Endothelial cell of umbilical vein (primary cell): Measurements from ENCODE around the gene NEUROG1. TPM values are rescaled to one million over a fixed set of nuclear protein-coding genes. Genes with fewer than 3 reads are reported as not detected.

Source experiments
- BruUV-seq: library from RNA; stranded (reverse); fragments of 400-500 nt; replicated peaks from 2 replicates; lab custom pipeline; 2021; lab: Mats Ljungman, UMichigan
- CTCF ChIA-PET: fragments of 300-600, 350-600 bp; sonication (Branson Sonifier 250); formaldehyde crosslinking; loops from one replicate; lab custom pipeline; 2021; ENCODE audit warnings: antibody characterized with exemption, inconsistent platforms; lab: Charles Lee
- POLR2A ChIA-PET: fragments of 300-600, 350-600 bp; sonication (Branson Sonifier 250); formaldehyde crosslinking; loops from one replicate; lab custom pipeline; 2021; ENCODE audit warnings: antibody characterized with exemption, inconsistent platforms; lab: Charles Lee
- DNase-seq: peaks from one replicate; pipeline ENCODE4 v3.0.0-alpha.2; 2011; ENCODE audit warnings: low read depth, low spot score
- FAIRE-seq: peaks from 2 replicates; lab custom pipeline; 2011; peaks lifted over from hg19 to GRCh38; lab: Jason Lieb, UNC
- H2AFZ ChIP-seq: 2 replicates; pipeline ENCODE4 v1.6.0; 2012; ENCODE audit warnings: low read depth, low read length, control low read depth, inconsistent platforms
- H3K27ac ChIP-seq: 2 replicates; pipeline ENCODE4 v1.5.1; 2011; ENCODE audit warnings: low read depth, mild to moderate bottlenecking, control low read depth, low read length, moderate library complexity; ENCODE audit not compliant: insufficient read depth
- H3K27me3 ChIP-seq, 2 experiments: 2 replicates each; pipeline versions ENCODE4 v1.6.0 to v1.6.1; 2011; ENCODE audit warnings: low read length in 2 of 2, mixed read lengths in 1 of 2; ENCODE audit not compliant: control insufficient read depth in 2 of 2, insufficient read depth in 2 of 2
- H3K36me3 ChIP-seq, 2 experiments: 2 replicates in 1 of 2; 3 replicates in 1 of 2; pipeline ENCODE4 v1.5.1; 2011; ENCODE audit warnings: low read length in 2 of 2, mild to moderate bottlenecking in 1 of 2, moderate library complexity in 1 of 2; ENCODE audit not compliant: control insufficient read depth in 2 of 2, insufficient read depth in 2 of 2; ENCODE audit errors: extremely low read depth in 1 of 2
- H3K4me1 ChIP-seq: 3 replicates; pipeline ENCODE4 v1.5.1; 2011; ENCODE audit warnings: mild to moderate bottlenecking, low read length; ENCODE audit not compliant: control insufficient read depth, insufficient read depth; ENCODE audit errors: extremely low read depth
- H3K4me2 ChIP-seq: 2 replicates; pipeline ENCODE4 v1.6.1; 2011; ENCODE audit warnings: low read length, control low read depth, mixed read lengths; ENCODE audit not compliant: insufficient read depth
- H3K4me3 ChIP-seq, 3 experiments: fragments of 200-600 bp in 1 of 3; sonication (generic), shearing (Covaris generic) in 1 of 3; replicated peaks in 1 of 3; 2 replicates each; pipeline ENCODE4 v1.5.1; 2011 to 2016; ENCODE audit warnings: control low read depth in 3 of 3, low read length in 3 of 3, mild to moderate bottlenecking in 2 of 3, inconsistent platforms in 1 of 3, low read depth in 1 of 3, moderate library complexity in 1 of 3; ENCODE audit not compliant: insufficient read depth in 1 of 3
- H3K79me2 ChIP-seq: 2 replicates; pipeline ENCODE4 v1.6.0; 2012; ENCODE audit warnings: low read length, inconsistent platforms; ENCODE audit not compliant: control insufficient read depth, insufficient read depth
- H3K9ac ChIP-seq: replicated peaks from 2 replicates; pipeline ENCODE3; 2011; ENCODE audit warnings: low read length, control low read depth; ENCODE audit not compliant: insufficient read depth; ENCODE audit errors: extremely low read depth
- H3K9me1 ChIP-seq: replicated peaks from 3 replicates; pipeline ENCODE4 v1.6.0; 2011; ENCODE audit warnings: mild to moderate bottlenecking, low read length; ENCODE audit not compliant: control insufficient read depth, insufficient read depth; ENCODE audit errors: extremely low read depth
- H3K9me3 ChIP-seq: replicated peaks from 2 replicates; pipeline ENCODE4 v1.5.1; 2012; ENCODE audit warnings: low read length, inconsistent platforms; ENCODE audit not compliant: control insufficient read depth, insufficient read depth
- H4K20me1 ChIP-seq: replicated peaks from 2 replicates; pipeline ENCODE3; 2011; ENCODE audit warnings: mild to moderate bottlenecking, low read length; ENCODE audit not compliant: control insufficient read depth, insufficient read depth; ENCODE audit errors: extremely low read depth
- POLR2AphosphoS5 ChIP-seq: IDR thresholded peaks from 2 replicates; pipeline ENCODE4 v1.6.1; 2012; ENCODE audit warnings: low read depth, mild to moderate bottlenecking, control low read depth, low read length, moderate library complexity; ENCODE audit not compliant: insufficient read depth
- dilution Hi-C: fragments of 300-500 bp; cut with MboI; formaldehyde crosslinking; loops from one replicate; pipeline ENCODE4 v1.15.0; 2019; ENCODE audit warnings: low sequenced_read_pairs; ENCODE audit not compliant: extremely low pct_ligation_motif_present
- intact Hi-C: fragments of 100-400 bp; cut with micrococcal nuclease; formaldehyde crosslinking; loops from one replicate; pipeline ENCODE4 v1.10.0; 2022
- polyA plus RNA-seq, 4 experiments: library from polyadenylated mRNA; depleted of rRNA in 3 of 4; stranded (reverse) in 3 of 4; unstranded in 1 of 4; fragments of >200 nt; gene quantifications; 2 replicates each; pipeline versions ENCODE4 v1.2.1 to v1.2.3, GENCODE V29; 2011 to 2012; ENCODE audit warnings: missing spikeins in 1 of 4
- total RNA-seq: library from RNA; stranded (reverse); gene quantifications from 2 replicates; pipeline ENCODE4 v1.2.3, GENCODE V29; 2021

The NEUROG1 gene
- total and polyA plus RNA-seq, 2 donors (not counting 3 experiments of a cell fraction or from before 2014, with no cell fraction given): not detected

GRCh38 chr5:135484674-135485086, 51.1 kb downstream of the NEUROG1 start:
- dilution Hi-C loops: no loop called here
- H3K9me1 ChIP-seq: no peaks in the 10 kb centered on the region
- no peak overlapping the region for H2AFZ ChIP-seq
- peaks cover 40 to 41% of the 10 kb centered on the region in 2 experiments for H3K27me3 ChIP-seq
- H3K9ac ChIP-seq: no peak overlapping the region
- no peaks in the 10 kb centered on the region for H3K79me2 ChIP-seq
- peaks cover 3% of the 10 kb centered on the region for H3K4me1 ChIP-seq
- no peak overlapping the region for H3K4me3 ChIP-seq
- no peak overlapping the region for H3K4me2 ChIP-seq
- DNase-seq: no peak
- no peaks in the 10 kb centered on the region for H3K9me3 ChIP-seq
- no peak for TF ChIP-seq POLR2AphosphoS5
- ChIA-PET POLR2A (no interaction called here), CTCF (interaction anchor here (0.7 to 1.8 kb wide), 3 partner anchors 18 to 67 kb away, joined by 3 to 6 read pairs (median 4); no protein-coding TSS in a partner anchor)
- no peak for FAIRE-seq
- no peaks in the 10 kb centered on the region for H3K36me3 ChIP-seq
- intact Hi-C loops: no loop called here
- H4K20me1 ChIP-seq: no peaks in the 10 kb centered on the region
- BruUV-seq: no TSS peak
- H3K27ac ChIP-seq: no peak overlapping the region

Other genes starting within 250 kb of the NEUROG1 start
- gene MACROH2A1, start 136.7 kb downstream of the NEUROG1 start, total RNA-seq: 142 and 147 TPM in 2 replicates
- 74.1 and 89.3 TPM in 2 replicates for gene MACROH2A1, start 136.7 kb downstream of the NEUROG1 start, polyA plus RNA-seq
- not detected in 2 replicates for gene DCANP1, start 88.6 kb downstream of the NEUROG1 start, total RNA-seq
- gene DCANP1, start 88.6 kb downstream of the NEUROG1 start, polyA plus RNA-seq: not detected in 2 replicates
- not detected in 2 replicates for gene TIFAB, start 83.6 kb downstream of the NEUROG1 start, total RNA-seq
- gene TIFAB, start 83.6 kb downstream of the NEUROG1 start, polyA plus RNA-seq: not detected in 2 replicates
- not detected in 2 replicates for gene CXCL14, start 43.0 kb upstream of the NEUROG1 start, total RNA-seq
- not detected in 2 replicates for gene CXCL14, start 43.0 kb upstream of the NEUROG1 start, polyA plus RNA-seq